Measurements from ENCODE around the gene CRYZL1. TPM values are rescaled to one million over a fixed set of nuclear protein-coding genes. Genes with fewer than 3 reads are reported as not detected.

Gene CRYZL1
- total RNA-seq, 1 donor from 2014 or later = 32.2 TPM

- no peak overlapping the region for H3K27ac Mint-ChIP-seq (ENCODE audit: unreplicated experiment)
- peaks cover 38% of the 10 kb centered on the region for H3K4me1 Mint-ChIP-seq (ENCODE audit: unreplicated experiment)
- no peaks in the 10 kb centered on the region for H3K27me3 Mint-ChIP-seq (ENCODE audit: unreplicated experiment)
- H3K4me3 Mint-ChIP-seq (ENCODE audit: unreplicated experiment) = no peak overlapping the region
- H3K9me3 Mint-ChIP-seq (ENCODE audit: unreplicated experiment) = no peaks in the 10 kb centered on the region
- no peak for DNase-seq (ENCODE audit: low spot score)
- no peak for TF ChIP-seq CTCF (IDR thresholded peaks at IDR 0.05; ENCODE audit: unreplicated experiment)
- peaks cover 17% of the 10 kb centered on the region for H3K36me3 Mint-ChIP-seq (ENCODE audit: low read depth, unreplicated experiment)
Observed at GRCh38 chr21:33658919-33659567, 17.5 kb upstream of the CRYZL1 start.

- TF ChIP-seq CTCF (IDR thresholded peaks at IDR 0.05; ENCODE audit: unreplicated experiment) = no peak
Observed at GRCh38 chr21:33657124-33657820, 15.7 kb upstream of the CRYZL1 start.

GRCh38 chr21:33655588-33656221, 14.2 kb upstream of the CRYZL1 start:
- peak overlapping the region; percentile 62 for H3K27ac Mint-ChIP-seq (ENCODE audit: unreplicated experiment)
- peaks cover 17% of the 10 kb centered on the region for H3K36me3 Mint-ChIP-seq (ENCODE audit: low read depth, unreplicated experiment)
- DNase-seq (ENCODE audit: low spot score) = no peak
- no peak overlapping the region for H3K4me3 Mint-ChIP-seq (ENCODE audit: unreplicated experiment)
- no peak for TF ChIP-seq CTCF (IDR thresholded peaks at IDR 0.05; ENCODE audit: unreplicated experiment)
- H3K27me3 Mint-ChIP-seq (ENCODE audit: unreplicated experiment) = no peaks in the 10 kb centered on the region
- H3K9me3 Mint-ChIP-seq (ENCODE audit: unreplicated experiment) = no peaks in the 10 kb centered on the region
- H3K4me1 Mint-ChIP-seq (ENCODE audit: unreplicated experiment) = peaks cover 45% of the 10 kb centered on the region

More at GRCh38 chr21:33657124-33657820, 15.7 kb upstream of the CRYZL1 start:
- DNase-seq (ENCODE audit: low spot score) = no peak
- Mint-ChIP-seq H3K27ac (ENCODE audit: unreplicated experiment) (peak overlapping the region; percentile 49), H3K4me3 (ENCODE audit: unreplicated experiment) (peak overlapping the region; percentile 44), H3K36me3 (ENCODE audit: low read depth, unreplicated experiment) (peaks cover 17% of the 10 kb centered on the region), H3K4me1 (ENCODE audit: unreplicated experiment) (peaks cover 40% of the 10 kb centered on the region), H3K27me3 (ENCODE audit: unreplicated experiment) (no peaks in the 10 kb centered on the region), H3K9me3 (ENCODE audit: unreplicated experiment) (no peaks in the 10 kb centered on the region)

GRCh38 chr21:33654412-33654811, 12.9 kb upstream of the CRYZL1 start:
- no peak for DNase-seq (ENCODE audit: low spot score)
- Mint-ChIP-seq H3K27me3 (ENCODE audit: unreplicated experiment) (peaks cover 1% of the 10 kb centered on the region), H3K36me3 (ENCODE audit: low read depth, unreplicated experiment) (peaks cover 13% of the 10 kb centered on the region)

More at GRCh38 chr21:33654412-33654811, 12.9 kb upstream of the CRYZL1 start:
- Mint-ChIP-seq H3K27ac (ENCODE audit: unreplicated experiment) (no peak overlapping the region), H3K4me3 (ENCODE audit: unreplicated experiment) (no peak overlapping the region), H3K9me3 (ENCODE audit: unreplicated experiment) (no peaks in the 10 kb centered on the region), H3K4me1 (ENCODE audit: unreplicated experiment) (peaks cover 49% of the 10 kb centered on the region)
- TF ChIP-seq CTCF (IDR thresholded peaks at IDR 0.05; ENCODE audit: unreplicated experiment) = no peak

Data from endothelial cell (in vitro differentiated cells).